ENCODE measurements around the gene CST9.

The CST9 gene

DNA sequence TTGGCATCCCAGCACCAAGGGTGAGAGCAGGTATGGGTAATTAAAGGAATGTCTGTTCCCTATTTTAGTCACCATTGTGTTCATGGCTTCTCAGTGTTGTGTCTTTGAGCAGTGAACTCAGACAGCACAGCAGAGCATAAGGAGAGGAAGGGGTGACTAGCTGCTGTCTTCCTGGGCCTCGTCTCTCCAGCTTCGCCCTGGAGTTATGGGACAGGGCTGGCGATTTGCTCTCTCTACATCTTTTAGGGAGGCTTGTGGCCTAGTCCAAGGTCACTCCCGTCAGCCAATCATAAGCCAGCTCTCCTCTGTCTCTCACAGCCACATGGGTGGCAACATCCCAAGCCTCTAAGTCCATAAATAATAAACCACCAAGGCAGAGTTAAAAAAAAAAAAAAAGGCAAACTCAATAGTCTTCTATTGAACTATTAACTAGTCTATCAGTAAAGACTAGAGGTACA is 24.7 kb upstream of the CST9 start:
- H3K4me3 ChIP-seq (ENCODE audit: low read length in 2 of 2) = no peak overlapping the region
- peaks cover 17% of the 10 kb centered on the region for H3K4me1 ChIP-seq (ENCODE audit: control insufficient read depth, insufficient read depth, low read length)
- H3K9me3 ChIP-seq (ENCODE audit: control insufficient read depth in 2 of 2, low read length in 2 of 2) = no peaks in the 10 kb centered on the region
- no peak overlapping the region for H3K9ac ChIP-seq (ENCODE audit: low read length in 2 of 2)
- H3K27ac ChIP-seq (ENCODE audit: low read length) = peak overlapping the region; percentile 46
- H3K27me3 ChIP-seq (ENCODE audit: control insufficient read depth in 1 of 2, insufficient read depth in 2 of 2, low read length in 2 of 2) = no peaks in the 10 kb centered on the region
- peaks cover 12 to 14% of the 10 kb centered on the region in 2 donors for H3K36me3 ChIP-seq (ENCODE audit: control insufficient read depth in 2 of 2, insufficient read depth in 2 of 2, low read length in 2 of 2)

DNA sequence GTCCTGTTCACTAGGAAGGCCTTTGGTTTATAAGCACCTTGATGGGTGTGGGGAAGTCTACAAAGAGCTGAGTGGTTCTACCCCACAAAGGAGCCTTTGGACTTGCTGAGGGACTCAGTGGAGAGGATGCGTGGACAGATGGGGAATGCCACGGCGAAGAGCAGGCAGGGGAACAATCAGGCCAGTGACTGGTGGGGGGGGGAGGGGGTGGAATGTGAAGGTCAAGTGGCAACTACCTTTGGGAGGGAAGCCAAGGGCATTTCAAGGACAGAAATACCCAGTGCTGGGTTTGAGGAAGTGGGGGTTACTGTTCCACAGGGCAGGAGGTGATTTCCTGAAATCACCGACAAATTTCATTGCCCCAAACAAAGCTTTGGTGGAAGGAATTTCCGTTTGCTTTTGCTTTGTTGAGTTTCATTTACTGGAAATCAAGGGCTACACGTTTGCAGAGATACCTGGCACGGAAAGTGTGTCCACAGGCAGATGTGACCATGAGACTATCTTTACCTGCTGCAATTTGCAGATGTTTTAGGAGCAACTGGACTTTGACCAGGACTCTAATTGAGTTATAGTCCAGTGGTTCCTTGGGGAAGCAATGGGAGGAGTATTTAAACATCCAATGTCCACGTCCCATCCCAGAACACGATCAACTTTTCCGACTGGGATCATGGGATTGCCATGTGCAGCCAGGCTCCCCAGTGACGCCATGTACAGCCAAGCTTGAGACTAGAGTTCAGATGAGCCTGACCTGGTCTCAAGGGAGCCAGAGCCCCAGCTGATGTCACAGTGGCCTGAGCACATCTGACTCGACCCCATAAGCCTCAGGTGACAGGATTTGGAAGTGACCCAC is 24.1 kb upstream of the CST9 start:
- H3K4me1 ChIP-seq (ENCODE audit: control insufficient read depth, insufficient read depth, low read length) = peaks cover 10% of the 10 kb centered on the region
- H3K9me3 ChIP-seq (ENCODE audit: control insufficient read depth in 2 of 2, low read length in 2 of 2) = no peaks in the 10 kb centered on the region
- no peaks in the 10 kb centered on the region for H3K27me3 ChIP-seq (ENCODE audit: control insufficient read depth in 1 of 2, insufficient read depth in 2 of 2, low read length in 2 of 2)
- no peak overlapping the region for H3K4me3 ChIP-seq (ENCODE audit: low read length in 2 of 2)
- H3K36me3 ChIP-seq (ENCODE audit: control insufficient read depth in 2 of 2, insufficient read depth in 2 of 2, low read length in 2 of 2) = peaks cover 10 to 11% of the 10 kb centered on the region in 2 donors
- H3K9ac ChIP-seq (ENCODE audit: low read length in 2 of 2) = no peak overlapping the region
- H3K27ac ChIP-seq (ENCODE audit: low read length) = peak overlapping the region; percentile 46

DNA sequence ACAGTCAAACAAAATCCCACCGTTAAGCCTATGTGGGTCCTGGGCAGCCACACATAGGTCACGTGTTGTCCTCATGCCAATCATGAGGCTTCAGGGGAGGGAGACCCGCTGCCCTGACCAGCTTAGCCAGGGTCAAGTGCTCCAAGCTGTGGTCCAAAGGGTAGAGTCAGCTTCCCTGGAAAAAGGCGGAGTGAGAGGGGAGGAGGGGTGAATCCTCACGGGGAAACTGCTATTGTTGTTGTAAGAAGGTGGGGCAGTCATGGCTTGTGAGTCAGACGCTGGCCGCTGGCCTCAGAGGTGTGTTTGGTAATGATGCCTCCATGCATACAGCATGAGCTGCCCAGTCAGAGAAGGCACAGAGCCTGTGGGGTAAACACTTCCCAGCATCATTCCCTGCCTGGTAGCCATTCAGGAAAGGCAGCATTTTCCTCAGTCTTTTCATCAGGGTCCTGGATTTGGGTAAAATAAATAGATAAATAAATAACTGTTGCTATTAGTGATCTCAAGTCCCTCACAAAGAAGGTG is 23.4 kb upstream of the CST9 start:
- Histone ChIP-seq H3K27ac (ENCODE audit: low read length) (no peak overlapping the region), H3K36me3 (ENCODE audit: control insufficient read depth in 2 of 2, insufficient read depth in 2 of 2, low read length in 2 of 2) (peaks cover 5 to 8% of the 10 kb centered on the region in 2 donors), H3K27me3 (ENCODE audit: control insufficient read depth in 1 of 2, insufficient read depth in 2 of 2, low read length in 2 of 2) (no peaks in the 10 kb centered on the region), H3K4me1 (ENCODE audit: control insufficient read depth, insufficient read depth, low read length) (peaks cover 4% of the 10 kb centered on the region), H3K9me3 (ENCODE audit: control insufficient read depth in 2 of 2, low read length in 2 of 2) (no peaks in the 10 kb centered on the region), H3K4me3 (ENCODE audit: low read length in 2 of 2) (no peak overlapping the region), H3K9ac (ENCODE audit: low read length in 2 of 2) (no peak overlapping the region)

DNA sequence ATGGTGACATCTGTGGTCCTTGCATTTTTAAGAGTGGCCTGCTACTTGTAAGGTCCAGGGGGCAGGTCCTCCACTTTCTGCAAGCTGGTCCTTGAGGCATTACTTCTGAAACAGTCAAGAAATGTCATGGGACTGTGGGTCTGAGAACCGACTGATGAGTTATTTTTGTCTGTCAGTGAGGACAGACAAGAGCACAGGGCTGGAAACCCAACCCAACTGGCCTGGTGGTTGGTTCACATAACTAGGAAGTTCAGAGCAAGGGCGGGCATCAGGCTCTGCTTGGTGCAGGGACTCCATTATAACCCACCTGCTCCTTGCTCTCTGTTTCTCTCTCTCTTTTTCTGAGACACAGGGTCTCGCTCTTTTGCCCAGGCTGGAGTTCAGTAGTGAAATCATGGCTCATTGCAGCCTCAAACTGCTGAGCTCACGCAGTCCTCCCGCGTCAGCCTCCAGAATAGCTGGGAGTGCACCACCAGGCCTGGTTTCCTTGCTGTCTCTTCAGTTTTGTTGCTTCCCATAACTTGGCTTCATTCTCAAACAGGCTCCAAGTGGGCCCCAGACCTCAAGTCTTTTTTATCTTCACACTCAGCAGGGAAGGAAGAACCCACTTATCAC is 22.8 kb upstream of the CST9 start:
- H3K27ac ChIP-seq (ENCODE audit: low read length) = no peak overlapping the region
- peaks cover 6% of the 10 kb centered on the region for H3K4me1 ChIP-seq (ENCODE audit: control insufficient read depth, insufficient read depth, low read length)
- H3K4me3 ChIP-seq (ENCODE audit: low read length in 2 of 2) = no peak overlapping the region
- no peaks in the 10 kb centered on the region for H3K27me3 ChIP-seq (ENCODE audit: control insufficient read depth in 1 of 2, insufficient read depth in 2 of 2, low read length in 2 of 2)
- peaks cover 5 to 7% of the 10 kb centered on the region in 2 donors for H3K36me3 ChIP-seq (ENCODE audit: control insufficient read depth in 2 of 2, insufficient read depth in 2 of 2, low read length in 2 of 2)
- H3K9me3 ChIP-seq (ENCODE audit: control insufficient read depth in 2 of 2, low read length in 2 of 2) = no peaks in the 10 kb centered on the region
- H3K9ac ChIP-seq (ENCODE audit: low read length in 2 of 2) = no peak overlapping the region

DNA sequence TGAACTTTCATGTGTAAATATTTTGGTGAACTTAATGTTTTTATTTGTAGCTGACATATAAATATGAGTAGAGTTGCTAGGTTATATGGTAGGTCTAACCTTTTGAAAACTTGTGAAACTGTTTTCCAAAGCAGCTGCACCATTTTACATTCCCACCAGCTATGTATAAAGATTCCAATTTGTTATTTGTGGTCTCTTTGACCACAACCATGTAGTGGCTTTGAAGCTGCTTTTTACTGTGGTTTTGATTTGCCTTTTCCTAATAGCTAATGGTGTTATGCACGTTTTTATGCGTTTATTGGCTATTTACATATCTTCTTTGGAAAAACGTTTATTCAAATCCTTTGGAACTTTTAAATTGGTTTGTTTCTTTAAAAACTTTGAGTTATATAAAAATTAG is 21.8 kb upstream of the CST9 start:
- peaks cover 6% of the 10 kb centered on the region for H3K4me1 ChIP-seq (ENCODE audit: control insufficient read depth, insufficient read depth, low read length)
- no peaks in the 10 kb centered on the region for H3K27me3 ChIP-seq (ENCODE audit: control insufficient read depth in 1 of 2, insufficient read depth in 2 of 2, low read length in 2 of 2)

DNA sequence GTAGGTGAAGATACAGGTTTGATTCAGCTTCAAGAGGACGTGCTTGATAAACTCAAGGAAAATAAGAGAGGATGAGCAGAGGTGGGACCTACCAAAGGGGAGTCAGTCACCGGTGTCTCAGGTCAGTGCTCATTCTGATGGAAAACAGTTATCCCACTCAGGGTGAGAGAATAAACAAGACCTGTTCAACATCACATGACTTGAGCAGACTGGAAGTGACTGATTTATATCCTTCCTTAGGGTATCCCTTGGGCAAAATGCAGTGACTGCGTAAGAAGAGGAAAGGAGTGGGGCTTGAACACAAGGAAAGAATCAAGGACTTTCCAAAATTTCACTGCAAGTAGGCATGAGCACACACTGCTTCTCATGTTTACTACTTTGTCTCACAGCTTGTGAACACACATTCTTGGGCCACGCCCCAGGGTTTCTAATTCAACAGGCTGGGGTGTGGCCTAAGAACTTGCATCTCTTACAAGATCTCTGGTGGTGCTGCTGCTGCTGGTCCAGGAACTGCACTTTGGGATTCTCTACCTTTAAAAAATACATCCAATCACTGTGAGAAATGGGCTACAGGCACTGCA is 20.4 kb upstream of the CST9 start:
- Histone ChIP-seq H3K4me3 (ENCODE audit: low read length in 2 of 2) (no peak overlapping the region), H3K27me3 (ENCODE audit: control insufficient read depth in 1 of 2, insufficient read depth in 2 of 2, low read length in 2 of 2) (no peaks in the 10 kb centered on the region), H3K27ac (ENCODE audit: low read length) (no peak overlapping the region), H3K36me3 (ENCODE audit: control insufficient read depth in 2 of 2, insufficient read depth in 2 of 2, low read length in 2 of 2) (no peaks in the 10 kb centered on the region), H3K4me1 (ENCODE audit: control insufficient read depth, insufficient read depth, low read length) (peaks cover 6% of the 10 kb centered on the region), H3K9ac (ENCODE audit: low read length in 2 of 2) (no peak overlapping the region), H3K9me3 (ENCODE audit: control insufficient read depth in 2 of 2, low read length in 2 of 2) (no peaks in the 10 kb centered on the region)

More for the DNA sequence above, 21.8 kb upstream of the CST9 start:
- Histone ChIP-seq H3K9me3 (ENCODE audit: control insufficient read depth in 2 of 2, low read length in 2 of 2) (no peaks in the 10 kb centered on the region), H3K4me3 (ENCODE audit: low read length in 2 of 2) (no peak overlapping the region), H3K9ac (ENCODE audit: low read length in 2 of 2) (no peak overlapping the region), H3K36me3 (ENCODE audit: control insufficient read depth in 2 of 2, insufficient read depth in 2 of 2, low read length in 2 of 2) (peaks cover under 1 to 2% of the 10 kb centered on the region in 2 donors), H3K27ac (ENCODE audit: low read length) (no peak overlapping the region)

DNA sequence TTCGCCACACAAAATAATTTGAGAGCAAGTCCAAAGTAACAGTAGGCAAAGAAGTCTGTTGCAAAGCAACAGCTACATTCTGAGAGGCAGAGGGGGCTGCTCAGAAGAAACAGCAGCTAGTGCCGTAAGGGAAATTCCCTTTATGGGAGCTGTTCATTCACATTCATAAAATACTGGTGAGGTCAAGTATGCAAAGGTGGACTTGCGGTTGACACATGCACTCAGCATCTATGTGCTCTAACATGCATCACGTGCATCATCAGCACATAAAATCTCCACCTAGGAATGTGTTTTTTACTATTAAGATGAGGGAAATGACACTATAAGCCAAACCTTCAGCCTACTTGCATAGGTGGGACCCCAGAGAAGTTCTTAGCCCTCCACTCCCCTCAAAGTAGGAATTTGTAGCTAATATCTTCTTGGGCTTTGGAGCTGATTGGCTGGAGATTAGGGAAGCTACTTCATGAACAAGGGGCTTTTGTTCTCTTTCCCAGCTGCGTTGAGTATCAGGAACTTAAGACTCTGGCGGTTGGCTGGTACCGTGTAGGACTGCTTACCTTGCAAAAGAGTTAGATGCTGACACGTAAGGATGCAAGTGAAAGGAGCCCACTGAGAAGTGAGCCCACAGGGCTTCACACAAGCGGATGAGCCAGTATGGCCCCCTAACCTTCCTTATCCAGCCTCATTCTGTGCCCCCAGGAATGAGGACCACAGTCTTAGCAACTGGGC is 19.7 kb upstream of the CST9 start:
- Histone ChIP-seq H3K27me3 (ENCODE audit: control insufficient read depth in 1 of 2, insufficient read depth in 2 of 2, low read length in 2 of 2) (no peaks in the 10 kb centered on the region), H3K9me3 (ENCODE audit: control insufficient read depth in 2 of 2, low read length in 2 of 2) (no peaks in the 10 kb centered on the region), H3K9ac (ENCODE audit: low read length in 2 of 2) (no peak overlapping the region), H3K4me3 (ENCODE audit: low read length in 2 of 2) (no peak overlapping the region), H3K27ac (ENCODE audit: low read length) (no peak overlapping the region), H3K36me3 (ENCODE audit: control insufficient read depth in 2 of 2, insufficient read depth in 2 of 2, low read length in 2 of 2) (no peaks in the 10 kb centered on the region), H3K4me1 (ENCODE audit: control insufficient read depth, insufficient read depth, low read length) (peaks cover 6% of the 10 kb centered on the region)

DNA sequence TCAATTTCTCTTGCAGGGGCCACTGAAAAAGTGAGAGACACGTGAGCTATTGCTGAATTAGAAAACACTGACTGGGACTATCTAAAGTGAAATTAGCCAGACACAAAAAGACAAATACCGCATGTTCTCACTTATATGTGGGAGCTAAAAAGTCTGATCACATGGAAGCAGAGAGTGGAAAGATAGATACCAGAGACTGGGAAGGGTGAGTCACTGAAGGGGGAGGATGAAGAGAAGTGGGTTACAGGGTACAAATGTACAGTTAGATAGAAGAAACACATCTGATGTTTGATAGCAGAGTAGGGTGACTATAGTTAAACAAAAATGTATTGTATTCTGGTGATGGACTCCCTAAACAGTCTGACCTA is 18.6 kb upstream of the CST9 start:
- Histone ChIP-seq H3K4me3 (ENCODE audit: low read length in 2 of 2) (no peak overlapping the region), H3K4me1 (ENCODE audit: control insufficient read depth, insufficient read depth, low read length) (peaks cover 4% of the 10 kb centered on the region), H3K27ac (ENCODE audit: low read length) (peak overlapping the region; percentile 58)

DNA sequence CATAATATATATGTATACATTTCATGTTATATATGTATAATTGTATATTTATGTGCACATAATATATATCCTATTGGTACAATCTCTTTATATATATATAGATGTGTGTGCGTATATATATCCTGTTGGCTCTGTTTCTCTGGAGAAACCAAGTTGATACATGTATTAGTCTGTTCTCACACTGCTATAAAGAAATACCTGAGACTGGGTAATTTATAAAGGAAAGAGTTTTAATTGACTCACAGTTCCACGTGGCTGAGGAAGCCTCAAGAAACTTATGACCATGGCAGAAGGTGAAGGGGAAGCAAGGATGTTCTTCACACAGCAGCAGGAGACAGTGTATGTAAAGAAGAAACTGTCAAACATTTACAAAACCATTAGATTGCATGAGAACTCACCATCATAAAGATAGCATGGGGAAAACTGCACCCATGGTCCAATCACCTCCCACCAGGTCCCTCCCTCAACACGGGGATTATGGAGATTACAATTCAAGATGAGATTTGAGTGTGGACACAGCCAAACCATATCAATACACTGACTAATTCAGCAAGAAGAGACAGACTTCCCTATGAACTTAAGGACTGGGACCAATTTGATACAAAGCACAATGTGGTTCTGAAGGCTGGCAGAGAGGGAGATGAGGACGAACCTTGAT is 18.1 kb upstream of the CST9 start:
- H3K27me3 ChIP-seq (ENCODE audit: control insufficient read depth in 1 of 2, insufficient read depth in 2 of 2, low read length in 2 of 2) = no peaks in the 10 kb centered on the region
- H3K4me1 ChIP-seq (ENCODE audit: control insufficient read depth, insufficient read depth, low read length) = peaks cover 4% of the 10 kb centered on the region
- H3K27ac ChIP-seq (ENCODE audit: low read length) = peak overlapping the region; percentile 58
- H3K36me3 ChIP-seq (ENCODE audit: control insufficient read depth in 2 of 2, insufficient read depth in 2 of 2, low read length in 2 of 2) = no peaks in the 10 kb centered on the region
- no peak overlapping the region for H3K4me3 ChIP-seq (ENCODE audit: low read length in 2 of 2)
- no peak overlapping the region for H3K9ac ChIP-seq (ENCODE audit: low read length in 2 of 2)
- H3K9me3 ChIP-seq (ENCODE audit: control insufficient read depth in 2 of 2, low read length in 2 of 2) = no peaks in the 10 kb centered on the region

More for the DNA sequence above, 18.6 kb upstream of the CST9 start:
- Histone ChIP-seq H3K9me3 (ENCODE audit: control insufficient read depth in 2 of 2, low read length in 2 of 2) (no peaks in the 10 kb centered on the region), H3K36me3 (ENCODE audit: control insufficient read depth in 2 of 2, insufficient read depth in 2 of 2, low read length in 2 of 2) (no peaks in the 10 kb centered on the region), H3K9ac (ENCODE audit: low read length in 2 of 2) (no peak overlapping the region), H3K27me3 (ENCODE audit: control insufficient read depth in 1 of 2, insufficient read depth in 2 of 2, low read length in 2 of 2) (no peaks in the 10 kb centered on the region)

DNA sequence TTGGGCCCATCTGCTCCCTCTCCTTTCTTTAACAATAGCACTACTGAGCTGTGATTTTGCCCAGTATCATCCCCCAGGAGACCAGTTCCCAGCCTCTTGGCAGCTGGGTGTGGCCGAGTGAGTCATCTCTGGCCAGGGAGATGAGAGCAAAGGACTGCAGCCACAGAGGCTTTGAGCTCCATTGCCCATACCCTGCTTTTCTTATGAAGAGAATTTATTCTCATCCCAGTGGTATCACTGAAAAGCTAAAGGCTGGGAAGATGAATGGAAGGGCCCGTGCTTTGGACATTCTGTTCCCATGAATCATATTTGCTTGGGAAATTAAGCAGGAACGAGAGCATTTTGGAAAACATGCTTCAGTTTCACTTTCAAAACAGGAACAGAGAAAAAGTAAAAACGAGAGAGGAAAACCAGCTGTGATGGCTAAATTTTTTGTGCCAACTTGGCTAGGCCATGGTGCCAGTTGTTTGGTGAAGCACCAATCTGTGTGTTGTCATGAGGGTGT is 17.2 kb upstream of the CST9 start:
- Histone ChIP-seq H3K36me3 (ENCODE audit: control insufficient read depth in 2 of 2, insufficient read depth in 2 of 2, low read length in 2 of 2) (no peaks in the 10 kb centered on the region), H3K9me3 (ENCODE audit: control insufficient read depth in 2 of 2, low read length in 2 of 2) (no peaks in the 10 kb centered on the region), H3K27ac (ENCODE audit: low read length) (peak overlapping the region; percentile 81), H3K9ac (ENCODE audit: low read length in 2 of 2) (peak overlapping the region; percentile 55 to 66), H3K4me1 (ENCODE audit: control insufficient read depth, insufficient read depth, low read length) (peaks cover 4% of the 10 kb centered on the region), H3K4me3 (ENCODE audit: low read length in 2 of 2) (peak overlapping the region; percentile 61 to 64), H3K27me3 (ENCODE audit: control insufficient read depth in 1 of 2, insufficient read depth in 2 of 2, low read length in 2 of 2) (no peaks in the 10 kb centered on the region)

Measured in stomach smooth muscle (tissue), 2 donors.